Panc1 (cell line): ENCODE data around the gene PKD1L1.
A peak's percentile ranks its signal among the peaks of the same experiment; 100 is the strongest.

ENCODE experiments used
- POLR2AphosphoS5 ChIP-seq: IDR thresholded peaks from 2 replicates; pipeline ENCODE4 v1.6.1; 2012; ENCODE audit warnings: mild to moderate bottlenecking, low read depth, low read length, moderate library complexity
- TF ChIP-seq, protein P1 (sequence below): fragments of 450-650 bp; IDR thresholded peaks from 2 replicates; pipeline ENCODE4 v1.5.1; 2017; ENCODE audit warnings: mild to moderate bottlenecking
- TF ChIP-seq, protein P2 (sequence below), 2 experiments: IDR thresholded peaks; 2 replicates each; pipeline ENCODE4 v1.6.1; 2011 to 2012; ENCODE audit warnings: low read depth in 2 of 2, control low read depth in 1 of 2, low read length in 1 of 2, mild to moderate bottlenecking in 1 of 2, moderate library complexity in 1 of 2; ENCODE audit not compliant: insufficient read depth in 1 of 2

DNA sequence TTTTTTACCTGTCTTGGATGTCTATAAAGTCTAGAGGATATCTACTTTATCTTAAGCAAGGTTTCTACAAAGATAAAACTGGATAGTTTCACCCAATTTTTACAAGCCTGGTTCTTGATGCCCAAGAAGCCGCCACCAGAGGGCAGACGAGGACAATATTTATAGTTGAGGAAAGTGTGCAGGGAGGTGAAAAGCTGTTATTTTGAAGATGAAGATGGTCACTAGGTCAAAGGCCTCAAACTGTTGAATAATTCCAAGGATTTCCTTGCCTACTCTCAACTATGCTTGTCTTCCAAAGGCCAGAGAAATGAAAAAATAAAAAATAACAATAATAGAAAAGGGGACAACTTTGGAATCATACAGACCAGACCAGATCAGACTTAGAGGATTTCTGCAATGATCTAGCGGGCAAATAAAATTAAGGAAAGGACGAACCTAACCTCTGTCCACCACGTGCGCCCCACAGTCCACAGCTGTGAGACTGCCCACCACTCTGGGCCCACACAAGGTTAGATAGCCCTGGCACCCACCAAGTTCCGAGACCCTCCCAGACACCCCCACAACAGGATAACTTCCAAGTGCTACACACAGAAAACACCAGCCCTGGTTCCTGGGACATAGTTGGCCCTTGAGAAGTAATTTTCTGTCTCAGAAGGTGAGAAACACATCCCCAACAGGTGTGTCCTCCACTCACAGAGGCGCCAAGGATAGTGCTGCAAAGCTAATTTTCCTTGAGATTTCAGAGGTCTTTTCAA is 2.8 kb downstream of the PKD1L1 start:
- TF ChIP-seq POLR2AphosphoS5: no peak
- TF ChIP-seq, protein P1, sequence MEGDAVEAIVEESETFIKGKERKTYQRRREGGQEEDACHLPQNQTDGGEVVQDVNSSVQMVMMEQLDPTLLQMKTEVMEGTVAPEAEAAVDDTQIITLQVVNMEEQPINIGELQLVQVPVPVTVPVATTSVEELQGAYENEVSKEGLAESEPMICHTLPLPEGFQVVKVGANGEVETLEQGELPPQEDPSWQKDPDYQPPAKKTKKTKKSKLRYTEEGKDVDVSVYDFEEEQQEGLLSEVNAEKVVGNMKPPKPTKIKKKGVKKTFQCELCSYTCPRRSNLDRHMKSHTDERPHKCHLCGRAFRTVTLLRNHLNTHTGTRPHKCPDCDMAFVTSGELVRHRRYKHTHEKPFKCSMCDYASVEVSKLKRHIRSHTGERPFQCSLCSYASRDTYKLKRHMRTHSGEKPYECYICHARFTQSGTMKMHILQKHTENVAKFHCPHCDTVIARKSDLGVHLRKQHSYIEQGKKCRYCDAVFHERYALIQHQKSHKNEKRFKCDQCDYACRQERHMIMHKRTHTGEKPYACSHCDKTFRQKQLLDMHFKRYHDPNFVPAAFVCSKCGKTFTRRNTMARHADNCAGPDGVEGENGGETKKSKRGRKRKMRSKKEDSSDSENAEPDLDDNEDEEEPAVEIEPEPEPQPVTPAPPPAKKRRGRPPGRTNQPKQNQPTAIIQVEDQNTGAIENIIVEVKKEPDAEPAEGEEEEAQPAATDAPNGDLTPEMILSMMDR: peak; percentile 89
- TF ChIP-seq, protein P2, sequence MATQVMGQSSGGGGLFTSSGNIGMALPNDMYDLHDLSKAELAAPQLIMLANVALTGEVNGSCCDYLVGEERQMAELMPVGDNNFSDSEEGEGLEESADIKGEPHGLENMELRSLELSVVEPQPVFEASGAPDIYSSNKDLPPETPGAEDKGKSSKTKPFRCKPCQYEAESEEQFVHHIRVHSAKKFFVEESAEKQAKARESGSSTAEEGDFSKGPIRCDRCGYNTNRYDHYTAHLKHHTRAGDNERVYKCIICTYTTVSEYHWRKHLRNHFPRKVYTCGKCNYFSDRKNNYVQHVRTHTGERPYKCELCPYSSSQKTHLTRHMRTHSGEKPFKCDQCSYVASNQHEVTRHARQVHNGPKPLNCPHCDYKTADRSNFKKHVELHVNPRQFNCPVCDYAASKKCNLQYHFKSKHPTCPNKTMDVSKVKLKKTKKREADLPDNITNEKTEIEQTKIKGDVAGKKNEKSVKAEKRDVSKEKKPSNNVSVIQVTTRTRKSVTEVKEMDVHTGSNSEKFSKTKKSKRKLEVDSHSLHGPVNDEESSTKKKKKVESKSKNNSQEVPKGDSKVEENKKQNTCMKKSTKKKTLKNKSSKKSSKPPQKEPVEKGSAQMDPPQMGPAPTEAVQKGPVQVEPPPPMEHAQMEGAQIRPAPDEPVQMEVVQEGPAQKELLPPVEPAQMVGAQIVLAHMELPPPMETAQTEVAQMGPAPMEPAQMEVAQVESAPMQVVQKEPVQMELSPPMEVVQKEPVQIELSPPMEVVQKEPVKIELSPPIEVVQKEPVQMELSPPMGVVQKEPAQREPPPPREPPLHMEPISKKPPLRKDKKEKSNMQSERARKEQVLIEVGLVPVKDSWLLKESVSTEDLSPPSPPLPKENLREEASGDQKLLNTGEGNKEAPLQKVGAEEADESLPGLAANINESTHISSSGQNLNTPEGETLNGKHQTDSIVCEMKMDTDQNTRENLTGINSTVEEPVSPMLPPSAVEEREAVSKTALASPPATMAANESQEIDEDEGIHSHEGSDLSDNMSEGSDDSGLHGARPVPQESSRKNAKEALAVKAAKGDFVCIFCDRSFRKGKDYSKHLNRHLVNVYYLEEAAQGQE (IDR thresholded peaks at IDR 0.05; ENCODE audit: insufficient read depth in 1 of 2, low read depth in 2 of 2, low read length in 1 of 2): no peak
